Central memory CD8-positive, alpha-beta T cell (primary cell): ENCODE data around the gene FMR1NB.

Source experiments
- ATAC-seq: fragments of 150-1000 bp; cut with Tn5 transposase; replicated peaks from 2 replicates; pipeline ENCODE4 v1.10.0; 2022; ENCODE audit warnings: mild to moderate bottlenecking, moderate FRiP score, moderate number of reproducible peaks; ENCODE audit not compliant: poor library complexity, severe bottlenecking; ENCODE audit errors: extremely low read depth
- DNase-seq, 2 donors: peaks; one replicate each; pipeline ENCODE4 v3.0.0; 2021; ENCODE audit warnings: low spot score in 2 of 2
- H3K27ac Mint-ChIP-seq: one replicate; pipeline ENCODE4 v1.8.0; 2022; ENCODE audit warnings: low read depth, mild to moderate bottlenecking, moderate library complexity, mixed read lengths
- H3K27me3 Mint-ChIP-seq: one replicate; pipeline ENCODE4 v1.8.0; 2022; ENCODE audit warnings: mixed read lengths
- H3K36me3 Mint-ChIP-seq: one replicate; pipeline ENCODE4 v1.8.0; 2022; ENCODE audit warnings: mild to moderate bottlenecking, moderate library complexity, mixed read lengths; ENCODE audit not compliant: insufficient read depth
- H3K4me1 Mint-ChIP-seq: one replicate; pipeline ENCODE4 v1.8.0; 2022; ENCODE audit warnings: mixed read lengths
- H3K4me3 Mint-ChIP-seq: one replicate; pipeline ENCODE4 v1.8.0; 2022; ENCODE audit warnings: mild to moderate bottlenecking, moderate library complexity, mixed read lengths
- H3K9me3 Mint-ChIP-seq: one replicate; pipeline ENCODE4 v1.8.0; 2022; ENCODE audit warnings: mixed read lengths

FMR1NB gene

DNA sequence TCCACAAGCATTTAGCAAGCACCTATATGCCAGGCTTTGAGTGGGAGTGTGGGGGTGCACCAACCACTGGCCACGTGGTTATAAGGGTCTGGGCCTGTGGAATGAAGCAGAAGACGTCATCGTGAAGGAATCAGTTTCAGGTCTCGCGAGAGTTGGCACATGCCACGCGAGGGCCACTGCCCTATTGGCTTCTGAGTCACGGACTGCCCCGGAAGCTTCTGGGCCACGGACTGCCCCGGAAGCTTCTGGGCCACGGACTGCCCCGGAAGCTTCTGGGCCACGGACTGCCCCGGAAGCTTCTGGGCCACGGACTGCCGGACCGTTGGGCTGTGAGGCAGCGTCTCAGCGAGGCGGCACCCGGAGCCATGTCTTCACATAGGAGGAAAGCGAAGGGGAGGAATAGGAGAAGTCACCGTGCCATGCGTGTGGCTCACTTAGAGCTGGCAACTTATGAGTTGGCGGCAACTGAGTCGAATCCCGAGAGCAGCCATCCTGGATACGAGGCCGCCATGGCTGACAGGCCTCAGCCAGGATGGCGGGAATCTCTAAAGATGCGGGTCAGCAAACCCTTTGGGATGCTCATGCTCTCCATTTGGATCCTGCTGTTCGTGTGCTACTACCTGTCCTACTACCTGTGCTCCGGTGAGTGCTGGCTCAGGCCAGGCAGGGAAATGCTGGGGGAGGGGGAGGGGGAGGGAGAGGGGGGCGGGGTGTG is at the start of gene FMR1NB:
TSS of gene FMR1NB (plus strand) at position 300 of the 715 bp plus-strand sequence. CDS start at position 366, 66 bp downstream.
- DNase-seq (no peak), ATAC-seq (no peak)
- Mint-ChIP-seq H3K4me1 (no peaks in the 10 kb centered on the region), H3K9me3 (peaks cover 4% of the 10 kb centered on the region), H3K4me3 (no peak within 1 kb of the TSS), H3K27ac (no peak within 1 kb of the TSS), H3K36me3 (no peaks in the 10 kb centered on the region), H3K27me3 (no peaks in the 10 kb centered on the region)

GRCh38 chrX:147933815-147934214 is 47.3 kb upstream of the FMR1NB start:
- DNase-seq (no peak), ATAC-seq (no peak)
- Mint-ChIP-seq H3K9me3 (no peaks in the 10 kb centered on the region), H3K36me3 (peaks cover 28% of the 10 kb centered on the region), H3K27me3 (no peaks in the 10 kb centered on the region), H3K4me3 (no peak overlapping the region), H3K4me1 (no peaks in the 10 kb centered on the region), H3K27ac (no peak overlapping the region)

- H3K9me3 Mint-ChIP-seq, result no peaks in the 10 kb centered on the region
- no peak for ATAC-seq
- H3K27me3 Mint-ChIP-seq, result no peaks in the 10 kb centered on the region
- no peak for DNase-seq
- H3K4me3 Mint-ChIP-seq, result no peak overlapping the region
- H3K4me1 Mint-ChIP-seq, result no peaks in the 10 kb centered on the region
- no peak overlapping the region for H3K27ac Mint-ChIP-seq
- peaks cover 33% of the 10 kb centered on the region for H3K36me3 Mint-ChIP-seq
These were observed 45.9 kb upstream of the FMR1NB start for GRCh38 chrX:147935156-147935758.

DNA sequence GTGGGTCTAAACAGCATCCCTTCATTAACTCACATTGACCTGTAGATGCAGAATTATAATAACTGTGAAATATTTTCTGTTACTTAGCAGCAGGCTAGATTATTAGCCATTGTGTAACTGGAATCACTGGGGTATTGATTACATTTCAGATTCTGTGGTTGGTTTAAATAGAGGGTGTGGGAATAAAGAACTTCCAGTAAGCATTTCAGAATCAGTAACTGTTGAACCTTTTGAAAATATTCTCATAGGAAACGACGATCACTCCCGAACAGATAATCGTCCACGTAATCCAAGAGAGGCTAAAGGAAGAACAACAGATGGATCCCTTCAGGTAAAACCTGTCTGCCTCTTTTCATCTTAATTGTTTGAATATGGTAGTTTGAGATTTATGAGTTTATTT is 35.9 kb upstream of the FMR1NB start:
- peaks cover 47% of the 10 kb centered on the region for H3K36me3 Mint-ChIP-seq
- no peak overlapping the region for H3K4me3 Mint-ChIP-seq
- ATAC-seq, result no peak
- no peaks in the 10 kb centered on the region for H3K9me3 Mint-ChIP-seq
- no peaks in the 10 kb centered on the region for H3K4me1 Mint-ChIP-seq
- no peak for DNase-seq
- no peak overlapping the region for H3K27ac Mint-ChIP-seq
- no peaks in the 10 kb centered on the region for H3K27me3 Mint-ChIP-seq

GRCh38 chrX:147948531-147948930 is 32.6 kb upstream of the FMR1NB start:
- Mint-ChIP-seq H3K9me3 (no peaks in the 10 kb centered on the region), H3K27ac (no peak overlapping the region), H3K27me3 (no peaks in the 10 kb centered on the region), H3K36me3 (peaks cover 40% of the 10 kb centered on the region), H3K4me3 (no peak overlapping the region), H3K4me1 (no peaks in the 10 kb centered on the region)
- DNase-seq (no peak), ATAC-seq (no peak)

GRCh38 chrX:147950352-147950751 is 30.8 kb upstream of the FMR1NB start:
- no peaks in the 10 kb centered on the region for H3K4me1 Mint-ChIP-seq
- no peaks in the 10 kb centered on the region for H3K27me3 Mint-ChIP-seq
- no peak overlapping the region for H3K27ac Mint-ChIP-seq
- no peak overlapping the region for H3K4me3 Mint-ChIP-seq
- peaks cover 36% of the 10 kb centered on the region for H3K36me3 Mint-ChIP-seq
- DNase-seq (no peak), ATAC-seq (no peak)
- no peaks in the 10 kb centered on the region for H3K9me3 Mint-ChIP-seq

- Mint-ChIP-seq H3K9me3 (no peaks in the 10 kb centered on the region), H3K36me3 (peaks cover 18% of the 10 kb centered on the region), H3K27me3 (no peaks in the 10 kb centered on the region), H3K27ac (no peak overlapping the region), H3K4me1 (no peaks in the 10 kb centered on the region), H3K4me3 (no peak overlapping the region)
- DNase-seq, result no peak
- no peak for ATAC-seq
These were observed 27.2 kb upstream of the FMR1NB start for GRCh38 chrX:147953976-147954375.

- ATAC-seq (no peak), DNase-seq (no peak)
- Mint-ChIP-seq H3K27ac (no peak overlapping the region), H3K27me3 (no peaks in the 10 kb centered on the region), H3K4me1 (no peaks in the 10 kb centered on the region), H3K4me3 (no peak overlapping the region), H3K9me3 (no peaks in the 10 kb centered on the region), H3K36me3 (no peaks in the 10 kb centered on the region)
These were observed 23.8 kb upstream of the FMR1NB start for GRCh38 chrX:147957291-147957690.

- ATAC-seq, result no peak
- Mint-ChIP-seq H3K27ac (no peak overlapping the region), H3K9me3 (no peaks in the 10 kb centered on the region), H3K4me3 (no peak overlapping the region), H3K4me1 (no peaks in the 10 kb centered on the region), H3K27me3 (no peaks in the 10 kb centered on the region), H3K36me3 (no peaks in the 10 kb centered on the region)
- DNase-seq, result no peak
These were observed 22.8 kb upstream of the FMR1NB start for GRCh38 chrX:147958291-147958690.

DNA sequence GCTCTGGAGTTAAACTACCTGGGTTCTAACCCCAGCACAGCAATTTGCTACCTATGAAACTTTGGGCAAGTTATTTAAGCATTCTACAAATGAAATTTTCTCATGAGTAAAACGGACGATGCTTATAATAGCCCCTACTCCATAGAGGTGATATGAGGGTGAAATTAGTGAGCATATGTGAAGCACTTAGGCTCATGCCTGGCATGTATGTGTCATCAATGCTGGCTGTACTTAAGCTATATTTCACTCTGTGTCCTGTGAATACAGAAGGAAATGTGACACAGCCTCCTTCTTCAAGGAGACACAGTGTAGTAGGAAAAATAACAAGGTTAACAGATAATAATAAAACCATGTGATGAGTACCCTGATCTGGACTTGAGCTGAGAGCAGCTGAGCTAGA is 20.4 kb upstream of the FMR1NB start:
- H3K4me1 Mint-ChIP-seq, result no peaks in the 10 kb centered on the region
- H3K27me3 Mint-ChIP-seq, result peaks cover 14% of the 10 kb centered on the region
- H3K9me3 Mint-ChIP-seq, result no peaks in the 10 kb centered on the region
- no peak overlapping the region for H3K4me3 Mint-ChIP-seq
- no peak for ATAC-seq
- H3K36me3 Mint-ChIP-seq, result no peaks in the 10 kb centered on the region
- DNase-seq, result no peak
- H3K27ac Mint-ChIP-seq, result no peak overlapping the region

DNA sequence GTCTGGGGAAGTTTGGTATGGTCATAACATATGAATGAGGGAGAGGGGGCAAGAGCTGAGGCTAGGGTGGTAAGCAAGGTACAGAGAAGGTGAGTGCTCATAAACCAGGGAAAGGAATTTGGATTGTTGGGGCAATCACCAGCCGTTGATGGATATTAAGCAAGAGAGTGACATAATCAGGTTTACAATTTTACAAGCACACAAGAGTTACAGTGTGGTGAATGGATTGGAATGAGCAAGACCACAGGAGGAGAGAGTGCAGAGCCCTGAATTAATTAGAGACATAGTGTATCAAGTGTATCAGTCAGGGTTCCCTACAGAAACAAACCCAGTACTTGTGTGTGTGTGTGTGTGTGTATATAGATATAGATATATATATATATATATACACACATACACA is 18.7 kb upstream of the FMR1NB start:
- Mint-ChIP-seq H3K4me3 (no peak overlapping the region), H3K27ac (no peak overlapping the region), H3K9me3 (no peaks in the 10 kb centered on the region), H3K4me1 (no peaks in the 10 kb centered on the region), H3K36me3 (no peaks in the 10 kb centered on the region), H3K27me3 (peaks cover 21% of the 10 kb centered on the region)
- DNase-seq, result no peak
- ATAC-seq, result no peak

GRCh38 chrX:147978931-147979330 is 2.2 kb upstream of the FMR1NB start:
- Mint-ChIP-seq H3K4me3 (no peak overlapping the region), H3K9me3 (peaks cover 4% of the 10 kb centered on the region), H3K4me1 (no peaks in the 10 kb centered on the region), H3K27me3 (no peaks in the 10 kb centered on the region), H3K36me3 (no peaks in the 10 kb centered on the region), H3K27ac (no peak overlapping the region)
- ATAC-seq, result no peak
- DNase-seq, result no peak

GRCh38 chrX:148020329-148020728 is 39.2 kb downstream of the FMR1NB start:
- no peak for DNase-seq
- H3K4me3 Mint-ChIP-seq, result no peak overlapping the region
- no peak for ATAC-seq
- no peak overlapping the region for H3K27ac Mint-ChIP-seq
- H3K36me3 Mint-ChIP-seq, result no peaks in the 10 kb centered on the region
- H3K9me3 Mint-ChIP-seq, result peaks cover 5% of the 10 kb centered on the region
- H3K27me3 Mint-ChIP-seq, result peaks cover 26% of the 10 kb centered on the region
- H3K4me1 Mint-ChIP-seq, result no peaks in the 10 kb centered on the region
